GM21576 (cell line): ENCODE results near the gene PRSS2.
A peak's percentile ranks its signal among the peaks of the same experiment; 100 is the strongest.

ENCODE experiments used
- ATAC-seq: cut with Tn5 transposase; IDR thresholded peaks from one replicate; pipeline ENCODE4 v1.9.1; 2021; ENCODE audit warnings: mild to moderate bottlenecking, moderate library complexity; ENCODE audit not compliant: unreplicated experiment

The PRSS2 gene

GRCh38 chr7:142784716-142785115 lies 13.9 kb downstream of the PRSS2 start:
- ATAC-seq = no peak

GRCh38 chr7:142785841-142786250 lies 15.1 kb downstream of the PRSS2 start:
- ATAC-seq = no peak

- ATAC-seq = no peak
Measured at GRCh38 chr7:142787034-142787768, 16.4 kb downstream of the PRSS2 start.

GRCh38 chr7:142787783-142788182 lies 17.0 kb downstream of the PRSS2 start:
- no peak for ATAC-seq

- ATAC-seq = no peak
Measured at GRCh38 chr7:142788303-142789289, 17.8 kb downstream of the PRSS2 start.

- ATAC-seq = no peak
Measured at GRCh38 chr7:142789441-142789840, 18.7 kb downstream of the PRSS2 start.

GRCh38 chr7:142790056-142790455 lies 19.3 kb downstream of the PRSS2 start:
- no peak for ATAC-seq

GRCh38 chr7:142790555-142790954 lies 19.8 kb downstream of the PRSS2 start:
- no peak for ATAC-seq

- no peak for ATAC-seq
Measured at GRCh38 chr7:142791502-142791901, 20.7 kb downstream of the PRSS2 start.

- ATAC-seq = no peak
Measured at GRCh38 chr7:142792129-142792528, 21.4 kb downstream of the PRSS2 start.

- no peak for ATAC-seq
Measured at GRCh38 chr7:142792593-142792992, 21.8 kb downstream of the PRSS2 start.

GRCh38 chr7:142793156-142793555 lies 22.4 kb downstream of the PRSS2 start:
- no peak for ATAC-seq

- no peak for ATAC-seq
Measured at GRCh38 chr7:142795339-142795863, 24.6 kb downstream of the PRSS2 start.

GRCh38 chr7:142796001-142796500 lies 25.3 kb downstream of the PRSS2 start:
- no peak for ATAC-seq

- peak; percentile 43 for ATAC-seq
Measured at GRCh38 chr7:142796501-142797390, 26.0 kb downstream of the PRSS2 start.

- peak; percentile 34 for ATAC-seq
Measured at GRCh38 chr7:142797391-142798377, 26.9 kb downstream of the PRSS2 start.

GRCh38 chr7:142798451-142799436 lies 28.0 kb downstream of the PRSS2 start:
- no peak for ATAC-seq

GRCh38 chr7:142799437-142799835 lies 28.7 kb downstream of the PRSS2 start:
- ATAC-seq = no peak
